Natural killer cell (primary cell): ENCODE measurements around the gene TTF2. TPM values are rescaled to one million over a fixed set of nuclear protein-coding genes. Genes with fewer than 3 reads are reported as not detected.

Experiments
- ATAC-seq, 3 donors: fragments of 150-1000 bp in 2 of 3; fragments of 200-7000 bp in 1 of 3; cut with Tn5 transposase; 1 replicate in 1 of 3; 2 replicates in 2 of 3; pipeline ENCODE4 v1.10.0; 2021; ENCODE audit warnings: mild to moderate bottlenecking in 2 of 3, moderate library complexity in 2 of 3
- DNase-seq, 2 donors: peaks; one replicate each; pipeline versions ENCODE4 v3.0.0 to v3.0.0-alpha.2; 2013 to 2021; ENCODE audit warnings: mixed read lengths in 1 of 2
- H3K27ac ChIP-seq: one replicate; pipeline ENCODE4 v1.5.1; 2013; ENCODE audit warnings: mild to moderate bottlenecking, low read length
- H3K27me3 ChIP-seq: one replicate; pipeline ENCODE4 v1.6.1; 2013; ENCODE audit warnings: low read length; ENCODE audit not compliant: control insufficient read depth, insufficient read depth
- H3K36me3 ChIP-seq: one replicate; pipeline ENCODE4 v1.6.1; 2013; ENCODE audit warnings: low read length; ENCODE audit not compliant: control insufficient read depth, insufficient read depth
- H3K4me1 ChIP-seq: one replicate; pipeline ENCODE4 v1.6.1; 2013; ENCODE audit warnings: low read length; ENCODE audit not compliant: control insufficient read depth, insufficient read depth
- H3K4me3 ChIP-seq: one replicate; pipeline ENCODE4 v1.5.1; 2013; ENCODE audit warnings: low read length
- H3K9me3 ChIP-seq: one replicate; pipeline ENCODE4 v1.6.1; 2013; ENCODE audit warnings: low read length; ENCODE audit not compliant: control insufficient read depth, insufficient read depth
- H3K27ac Mint-ChIP-seq, 2 donors: one replicate each; pipeline ENCODE4 v1.8.0; 2022; ENCODE audit warnings: mild to moderate bottlenecking in 2 of 2, mixed read lengths in 2 of 2, moderate library complexity in 1 of 2
- H3K27me3 Mint-ChIP-seq, 2 donors: one replicate each; pipeline ENCODE4 v1.8.0; 2022; ENCODE audit warnings: low read depth in 2 of 2, mixed read lengths in 2 of 2
- H3K36me3 Mint-ChIP-seq: one replicate; pipeline ENCODE4 v1.8.0; 2022; ENCODE audit warnings: mixed read lengths
- H3K4me1 Mint-ChIP-seq, 2 donors: one replicate each; pipeline ENCODE4 v1.8.0; 2022; ENCODE audit warnings: mixed read lengths in 2 of 2
- H3K4me3 Mint-ChIP-seq: one replicate; pipeline ENCODE4 v1.8.0; 2022; ENCODE audit warnings: mild to moderate bottlenecking, moderate library complexity, mixed read lengths
- H3K9me3 Mint-ChIP-seq, 2 donors: one replicate each; pipeline ENCODE4 v1.8.0; 2022; ENCODE audit warnings: mixed read lengths in 2 of 2
- WGBS: methylation state at CpG from one replicate; pipeline ENCODE4 v1.1.7; 2013; ENCODE audit warnings: missing lambda C conversion rate; ENCODE audit not compliant: insufficient coverage; 5-methylcytosine and 5-hydroxymethylcytosine counted together
- intact Hi-C: fragments of 100-400 bp; cut with micrococcal nuclease; formaldehyde crosslinking; loops from one replicate; pipeline ENCODE4 v1.14.2; 2022
- total RNA-seq, 4 donors: library from RNA; stranded (reverse); fragments of 120-200 nt in 1 of 4; gene quantifications; one replicate each; pipeline versions ENCODE4 v1.2.3 to v1.2.4, GENCODE V29; 2013 to 2022
- TF ChIP-seq, protein P1 (sequence below): fragments of 200-600 bp; IDR thresholded peaks from one replicate; pipeline ENCODE4 v1.8.0; 2022; ENCODE audit warnings: antibody characterized with exemption

The TTF2 gene
- total RNA-seq, 3 donors from 2014 or later (not counting 1 experiment from before 2014, with no cell fraction given), result 17.9 to 24.7 (median 23.9) TPM

DNA sequence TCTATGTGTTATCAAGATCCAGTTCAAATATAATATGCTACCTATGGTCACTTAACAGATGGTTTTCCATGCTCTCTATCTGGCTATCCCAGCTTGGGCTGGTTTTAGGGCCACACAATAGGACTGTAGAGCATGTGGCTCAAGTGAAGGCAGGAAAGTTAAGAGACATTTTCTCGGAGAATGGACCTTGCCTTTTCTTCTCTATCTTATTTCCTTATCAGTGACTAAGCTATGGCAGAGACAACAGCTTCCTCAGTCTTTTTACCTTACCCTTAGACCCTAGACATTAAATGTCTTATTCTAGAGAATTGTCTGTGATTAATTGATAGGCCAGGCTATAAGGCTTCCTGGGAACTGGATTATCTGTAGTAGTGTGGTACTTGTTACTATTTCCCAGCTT lies 30.4 kb upstream of the TTF2 start:
- no peaks in the 10 kb centered on the region for H3K36me3 Mint-ChIP-seq
- no peaks in the 10 kb centered on the region for H3K4me1 Mint-ChIP-seq
- H3K27me3 Mint-ChIP-seq, result peaks cover 0 to 2% of the 10 kb centered on the region in 2 donors
- Histone ChIP-seq H3K9me3 (no peaks in the 10 kb centered on the region), H3K4me3 (no peak overlapping the region), H3K36me3 (no peaks in the 10 kb centered on the region), H3K27ac (no peak overlapping the region), H3K27me3 (no peaks in the 10 kb centered on the region), H3K4me1 (no peaks in the 10 kb centered on the region)
- H3K4me3 Mint-ChIP-seq, result no peak overlapping the region
- 100% methylated on average over 1 of the region's 1 CpG for WGBS
- H3K9me3 Mint-ChIP-seq, result no peaks in the 10 kb centered on the region
- TF ChIP-seq, protein P1, sequence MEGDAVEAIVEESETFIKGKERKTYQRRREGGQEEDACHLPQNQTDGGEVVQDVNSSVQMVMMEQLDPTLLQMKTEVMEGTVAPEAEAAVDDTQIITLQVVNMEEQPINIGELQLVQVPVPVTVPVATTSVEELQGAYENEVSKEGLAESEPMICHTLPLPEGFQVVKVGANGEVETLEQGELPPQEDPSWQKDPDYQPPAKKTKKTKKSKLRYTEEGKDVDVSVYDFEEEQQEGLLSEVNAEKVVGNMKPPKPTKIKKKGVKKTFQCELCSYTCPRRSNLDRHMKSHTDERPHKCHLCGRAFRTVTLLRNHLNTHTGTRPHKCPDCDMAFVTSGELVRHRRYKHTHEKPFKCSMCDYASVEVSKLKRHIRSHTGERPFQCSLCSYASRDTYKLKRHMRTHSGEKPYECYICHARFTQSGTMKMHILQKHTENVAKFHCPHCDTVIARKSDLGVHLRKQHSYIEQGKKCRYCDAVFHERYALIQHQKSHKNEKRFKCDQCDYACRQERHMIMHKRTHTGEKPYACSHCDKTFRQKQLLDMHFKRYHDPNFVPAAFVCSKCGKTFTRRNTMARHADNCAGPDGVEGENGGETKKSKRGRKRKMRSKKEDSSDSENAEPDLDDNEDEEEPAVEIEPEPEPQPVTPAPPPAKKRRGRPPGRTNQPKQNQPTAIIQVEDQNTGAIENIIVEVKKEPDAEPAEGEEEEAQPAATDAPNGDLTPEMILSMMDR, result no peak
- ATAC-seq (no peak), DNase-seq (no peak)
- no peak overlapping the region for H3K27ac Mint-ChIP-seq
- intact Hi-C loops, result no loop called here

DNA sequence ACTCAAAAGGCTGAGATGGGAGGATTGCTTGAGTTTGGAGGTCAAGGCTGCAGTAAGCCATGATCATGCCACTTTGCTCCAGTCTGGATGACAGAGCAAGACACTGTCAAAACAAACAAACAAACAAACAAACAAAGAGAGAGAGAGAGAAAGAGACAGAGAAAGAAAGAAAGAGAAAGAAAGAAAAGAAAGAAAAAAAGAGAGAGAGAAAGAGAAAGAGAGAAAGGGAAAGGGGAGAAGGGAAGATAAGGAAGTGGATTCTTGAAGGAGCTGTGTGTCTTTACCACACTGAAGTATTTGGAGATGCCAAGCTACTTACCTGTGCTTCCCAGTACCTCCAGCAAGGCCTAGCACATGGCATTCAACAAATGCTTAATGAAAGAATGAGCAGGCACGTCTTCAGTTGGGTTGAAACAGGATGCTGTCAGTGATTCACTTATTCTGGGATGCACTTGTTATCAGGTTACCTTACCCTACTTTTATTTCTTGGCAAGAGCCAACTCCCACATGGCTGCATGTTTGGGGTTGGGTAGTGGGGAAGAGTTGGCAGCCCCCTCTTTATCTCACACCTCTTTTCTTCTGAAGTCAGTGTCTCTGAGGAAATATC lies 29.8 kb upstream of the TTF2 start:
- intact Hi-C loops, result no loop called here
- WGBS, result 94% methylated on average over 1 of the region's 1 CpG
- no peak overlapping the region for H3K27ac ChIP-seq
- DNase-seq, result no peak
- no peaks in the 10 kb centered on the region for H3K27me3 ChIP-seq
- Mint-ChIP-seq H3K27me3 (no peaks in the 10 kb centered on the region), H3K4me1 (no peaks in the 10 kb centered on the region), H3K36me3 (no peaks in the 10 kb centered on the region), H3K27ac (no peak overlapping the region), H3K4me3 (no peak overlapping the region), H3K9me3 (no peaks in the 10 kb centered on the region)
- TF ChIP-seq, protein P1, result no peak
- H3K4me1 ChIP-seq, result no peaks in the 10 kb centered on the region
- no peak overlapping the region for H3K4me3 ChIP-seq
- no peak for ATAC-seq
- no peaks in the 10 kb centered on the region for H3K36me3 ChIP-seq
- no peaks in the 10 kb centered on the region for H3K9me3 ChIP-seq

DNA sequence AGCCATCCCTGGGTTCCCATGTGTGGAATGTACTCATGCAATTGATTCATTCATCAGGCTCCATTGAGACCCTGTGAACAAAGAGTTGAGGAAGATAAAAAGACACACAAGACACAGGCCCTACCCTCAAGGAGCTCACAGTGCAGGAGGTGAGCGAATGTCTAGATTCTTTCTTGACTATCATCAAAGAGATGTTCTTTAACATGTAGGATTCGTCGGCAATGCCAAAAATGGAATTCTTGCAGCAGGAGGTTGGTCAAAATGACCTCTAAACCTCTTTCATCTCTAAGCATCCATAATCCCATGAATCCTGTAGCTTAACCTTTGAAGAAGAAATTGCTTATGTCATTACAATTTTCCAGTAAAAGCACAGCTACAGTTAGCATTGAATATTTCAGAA lies 27.9 kb upstream of the TTF2 start:
- H3K36me3 Mint-ChIP-seq, result no peaks in the 10 kb centered on the region
- intact Hi-C loops, result no loop called here
- no peak for DNase-seq

More for the DNA sequence above, 27.9 kb upstream of the TTF2 start:
- 98% methylated on average over 3 of the region's 3 CpGs for WGBS
- H3K9me3 Mint-ChIP-seq, result no peaks in the 10 kb centered on the region
- no peaks in the 10 kb centered on the region for H3K9me3 ChIP-seq
- TF ChIP-seq, protein P1, result no peak
- H3K4me3 ChIP-seq, result no peak overlapping the region
- no peak overlapping the region for H3K4me3 Mint-ChIP-seq
- no peaks in the 10 kb centered on the region for H3K27me3 ChIP-seq
- no peaks in the 10 kb centered on the region for H3K27me3 Mint-ChIP-seq
- H3K4me1 ChIP-seq, result no peaks in the 10 kb centered on the region
- H3K27ac Mint-ChIP-seq, result no peak overlapping the region
- no peaks in the 10 kb centered on the region for H3K36me3 ChIP-seq
- no peak overlapping the region for H3K27ac ChIP-seq
- no peak for ATAC-seq
- no peaks in the 10 kb centered on the region for H3K4me1 Mint-ChIP-seq
